Panc1 (cell line): Measurements from ENCODE around the gene CREBBP. TPM values are rescaled to one million over a fixed set of nuclear protein-coding genes. Genes with fewer than 3 reads are reported as not detected.

Experiments
- ATAC-seq: fragments of 200-7000 bp; cut with Tn5 transposase; 2 replicates; pipeline ENCODE4 v1.9.1; 2020; ENCODE audit warnings: mild to moderate bottlenecking, moderate library complexity
- BruUV-seq: library from RNA; stranded (reverse); fragments of 400-500 nt; replicated peaks from 2 replicates; lab custom pipeline; 2021; lab: Mats Ljungman, UMichigan
- CTCF ChIA-PET: fragments of 300-600 bp; sonication (Branson Sonifier 250); formaldehyde crosslinking; loops from one replicate; lab custom pipeline; 2022; ENCODE audit warnings: antibody characterized with exemption; lab: Charles Lee
- POLR2A ChIA-PET: fragments of 300-600 bp; sonication (Branson Sonifier 250); formaldehyde crosslinking; loops from one replicate; lab custom pipeline; 2022; ENCODE audit warnings: antibody characterized with exemption; lab: Charles Lee
- DNase-seq: peaks from one replicate; pipeline ENCODE4 v3.0.0-alpha.2; 2010; ENCODE audit warnings: low read depth, low spot score
- H3K27ac ChIP-seq: 2 replicates; pipeline ENCODE4 v1.5.1; 2011; ENCODE audit warnings: mild to moderate bottlenecking, low read length, inconsistent platforms
- H3K27me3 ChIP-seq: fragments of 200-500 bp; sonication (Bioruptor generic); 2 replicates; pipeline ENCODE4 v1.6.0; 2014; ENCODE audit warnings: low read length, inconsistent platforms; ENCODE audit not compliant: control insufficient read depth, insufficient read depth
- H3K36me3 ChIP-seq: fragments of 200-500 bp; sonication (Bioruptor generic); 2 replicates; pipeline ENCODE4 v1.5.1; 2014; ENCODE audit warnings: inconsistent platforms, mild to moderate bottlenecking, low read length, moderate library complexity; ENCODE audit not compliant: control insufficient read depth, insufficient read depth
- H3K4me1 ChIP-seq: 2 replicates; pipeline ENCODE4 v1.5.1; 2011; ENCODE audit warnings: inconsistent platforms, mild to moderate bottlenecking, low read length, moderate library complexity; ENCODE audit not compliant: control insufficient read depth, insufficient read depth
- H3K4me3 ChIP-seq, 2 experiments: 2 replicates each; pipeline ENCODE4 v1.5.1; 2011 to 2012; ENCODE audit warnings: low read depth in 2 of 2, low read length in 2 of 2, mild to moderate bottlenecking in 2 of 2, inconsistent platforms in 1 of 2, moderate library complexity in 1 of 2
- H3K9me3 ChIP-seq: fragments of 200-500 bp; sonication (Bioruptor generic); 2 replicates; pipeline ENCODE4 v1.5.1; 2014; ENCODE audit warnings: low read depth, mild to moderate bottlenecking, inconsistent platforms, low read length, moderate library complexity; ENCODE audit not compliant: control insufficient read depth, insufficient read depth
- CTCF ChIP-seq: fragments of 450-650 bp; IDR thresholded peaks from 2 replicates; pipeline ENCODE4 v1.5.1; 2017; ENCODE audit warnings: mild to moderate bottlenecking
- POLR2AphosphoS5 ChIP-seq: IDR thresholded peaks from 2 replicates; pipeline ENCODE4 v1.6.1; 2012; ENCODE audit warnings: mild to moderate bottlenecking, low read depth, low read length, moderate library complexity
- REST ChIP-seq, 2 experiments: IDR thresholded peaks; 2 replicates each; pipeline ENCODE4 v1.6.1; 2011 to 2012; ENCODE audit warnings: low read depth in 2 of 2, control low read depth in 1 of 2, low read length in 1 of 2, mild to moderate bottlenecking in 1 of 2, moderate library complexity in 1 of 2; ENCODE audit not compliant: insufficient read depth in 1 of 2
- SIN3A ChIP-seq: IDR thresholded peaks from 2 replicates; pipeline ENCODE4 v1.6.1; 2012; ENCODE audit warnings: low read depth, mild to moderate bottlenecking, low read length, moderate library complexity, borderline replicate concordance; ENCODE audit not compliant: insufficient read depth
- TCF7L2 ChIP-seq: IDR thresholded peaks from 2 replicates; pipeline ENCODE4 v1.6.1; 2011; ENCODE audit warnings: mild to moderate bottlenecking, low read depth, low read length, inconsistent platforms
- in situ Hi-C: cut with HindIII; loops from 2 replicates; pipeline ENCODE4 v1.10.0; 2016; ENCODE audit warnings: low sequenced_read_pairs, low pct_unique_long_range_greater_than_20kb
- intact Hi-C: fragments of 100-400 bp; cut with micrococcal nuclease; formaldehyde crosslinking; loops from one replicate; pipeline ENCODE4 v1.10.0; 2022; ENCODE audit not compliant: unreplicated experiment
- total RNA-seq: library from RNA; stranded (reverse); gene quantifications from one replicate; pipeline ENCODE4 v1.2.1, GENCODE V29; 2021; ENCODE audit not compliant: unreplicated experiment

CREBBP gene
- total RNA-seq, 1 experiment from 2014 or later: 60.2 TPM

- in situ Hi-C loops: no loop called here
- no TSS peak for BruUV-seq
Observed at GRCh38 chr16:3881499-3881990, 1.0 kb upstream of the CREBBP start.

GRCh38 chr16:3879887-3880564 is 487 bp downstream of the CREBBP start:
- Histone ChIP-seq H3K36me3 (no peaks in the 10 kb centered on the region), H3K27me3 (no peaks in the 10 kb centered on the region), H3K4me1 (peaks cover 29% of the 10 kb centered on the region), H3K27ac (no peak overlapping the region), H3K4me3 (peak overlapping the region; percentile 84 to 93), H3K9me3 (no peaks in the 10 kb centered on the region)
- POLR2A ChIA-PET: no interaction called here
- in situ Hi-C loops (loop anchor here (10.0 kb wide), 1 partner anchor 65 kb away; no protein-coding TSS in a partner anchor), intact Hi-C loops (no loop called here)
- CTCF ChIA-PET: no interaction called here
- BruUV-seq: no TSS peak
- peak; percentile 80 for ATAC-seq
- DNase-seq: no peak
- TF ChIP-seq TCF7L2: no peak
- peak; percentile 79; the same call in 1 of the 2 replicates for TF ChIP-seq CTCF
- TF ChIP-seq POLR2AphosphoS5: no peak
- no peak for TF ChIP-seq REST (IDR thresholded peaks at IDR 0.05; ENCODE audit: insufficient read depth in 1 of 2, low read depth in 2 of 2, low read length in 1 of 2)
- TF ChIP-seq SIN3A: 0 out of 2 replicates have a peak, but pooled peaks have one; percentile 15

More at GRCh38 chr16:3881499-3881990, 1.0 kb upstream of the CREBBP start:
- no peak for ATAC-seq
- Histone ChIP-seq H3K4me1 (peaks cover 22% of the 10 kb centered on the region), H3K4me3 (peak overlapping the region; percentile 67 to 84), H3K27ac (peak overlapping the region; percentile 90), H3K36me3 (no peaks in the 10 kb centered on the region), H3K9me3 (no peaks in the 10 kb centered on the region), H3K27me3 (no peaks in the 10 kb centered on the region)
- POLR2A ChIA-PET: no interaction called here
- intact Hi-C loops: no loop called here
- TF ChIP-seq CTCF: no peak
- CTCF ChIA-PET: no interaction called here
- no peak for DNase-seq
